ENCODE results near the gene TPRN. TPM values are rescaled to one million over a fixed set of nuclear protein-coding genes. Genes with fewer than 3 reads are reported as not detected.

TPRN gene
- total and polyA plus RNA-seq, 8 donors: 48.7 to 110 (median 67.2) TPM

- H3K4me1 ChIP-seq: peaks cover 6 to 14% (median 13%) of the 10 kb centered on the region in 3 donors
- no peaks in the 10 kb centered on the region for H3K9me3 ChIP-seq
- no peaks in the 10 kb centered on the region for H3K36me3 ChIP-seq
- FAIRE-seq (no peak), DNase-seq (peak in 5 of 6 donors; percentile 57 to 80 (median 69)), ATAC-seq (peak; percentile 63 to 82 (median 80))
- H3K4me3 ChIP-seq: peak overlapping the region; percentile 6 to 47 (median 31)
- no peaks in the 10 kb centered on the region for H3K27me3 ChIP-seq
- H3K27ac ChIP-seq: no peak overlapping the region
- intact Hi-C loops (cut with DNase I): no loop called here
- WGBS, 2 donors: 0% methylated on average over 103 to 124 of the region's 124 CpGs
- TF ChIP-seq CTCF (IDR thresholded peaks at IDR 0.05): no peak
These were observed 31.4 kb downstream of the TPRN start for GRCh38 chr9:137168904-137169856.

GRCh38 chr9:137168573-137168903 lies 32.0 kb downstream of the TPRN start:
- 0% methylated on average over 35 to 36 of the region's 36 CpGs for WGBS, 2 donors
- no peak for FAIRE-seq

GRCh38 chr9:137167747-137168572 lies 32.6 kb downstream of the TPRN start:
- Histone ChIP-seq H3K36me3 (no peaks in the 10 kb centered on the region), H3K4me1 (peaks cover 6 to 19% (median 13%) of the 10 kb centered on the region in 3 donors), H3K9me3 (no peaks in the 10 kb centered on the region), H3K4me3 (peak overlapping the region in 3 of 4 donors; percentile 26 to 47 (median 36)), H3K27ac (no peak overlapping the region), H3K27me3 (peaks cover 0 to 4% (median 0%) of the 10 kb centered on the region in 4 donors)
- 4 to 9% methylated on average over 38 to 57 of the region's 57 CpGs for WGBS, 2 donors
- no peak for FAIRE-seq
- ATAC-seq: peak; percentile 1 to 56 (median 6)
- no peak for TF ChIP-seq CTCF (IDR thresholded peaks at IDR 0.05)
- intact Hi-C loops (cut with DNase I): no loop called here
- no peak for DNase-seq

More at GRCh38 chr9:137168573-137168903, 32.0 kb downstream of the TPRN start:
- Histone ChIP-seq H3K4me1 (peaks cover 6 to 14% (median 13%) of the 10 kb centered on the region in 3 donors), H3K9me3 (no peaks in the 10 kb centered on the region), H3K27me3 (peaks cover 0 to 4% (median 0%) of the 10 kb centered on the region in 4 donors), H3K36me3 (no peaks in the 10 kb centered on the region), H3K4me3 (peak overlapping the region; percentile 6 to 47 (median 31)), H3K27ac (no peak overlapping the region)
- peak; percentile 2 to 20 (median 12) for ATAC-seq
- DNase-seq: no peak
- intact Hi-C loops (cut with DNase I): no loop called here
- no peak for TF ChIP-seq CTCF (IDR thresholded peaks at IDR 0.05)

- intact Hi-C loops (cut with DNase I): no loop called here
- no peak overlapping the region for H3K27ac ChIP-seq
- no peak for TF ChIP-seq CTCF (IDR thresholded peaks at IDR 0.05)
- no peak for FAIRE-seq
- H3K9me3 ChIP-seq: no peaks in the 10 kb centered on the region
- ATAC-seq: no peak
- H3K27me3 ChIP-seq: peaks cover 0 to 4% (median under 1%) of the 10 kb centered on the region in 4 donors
- 22 to 27% methylated on average over 25 to 44 of the region's 44 CpGs for WGBS, 2 donors
- H3K36me3 ChIP-seq: no peaks in the 10 kb centered on the region
- peak overlapping the region in 1 of 4 donors; percentile 47 for H3K4me3 ChIP-seq
- DNase-seq: no peak
- peaks cover 6 to 21% (median 15%) of the 10 kb centered on the region in 3 donors for H3K4me1 ChIP-seq
These were observed 33.2 kb downstream of the TPRN start for GRCh38 chr9:137167277-137167746.
